Suprapubic skin (tissue), 4 donors: ENCODE measurements around the gene MRS2. TPM values are rescaled to one million over a fixed set of nuclear protein-coding genes. Genes with fewer than 3 reads are reported as not detected.
A peak's percentile ranks its signal among the peaks of the same experiment; 100 is the strongest.
"Not testable (repeated sequence)": the region's sequence is repeated elsewhere in the genome, so short reads cannot be mapped to it uniquely, and the experiment has no call there.

Experiments
- DNase-seq, 2 donors: peaks; one replicate each; pipeline ENCODE4 v3.0.0-alpha.2; 2019; ENCODE audit warnings: low spot score in 2 of 2
- H3K27ac ChIP-seq: fragments of 200-600 bp; sonication (generic); one replicate; pipeline ENCODE4 v1.5.1; 2019
- H3K27me3 ChIP-seq: fragments of 200-600 bp; sonication (generic); one replicate; pipeline ENCODE4 v1.5.1; 2019
- H3K36me3 ChIP-seq: fragments of 200-600 bp; sonication (generic); one replicate; pipeline ENCODE4 v1.5.1; 2019
- H3K4me1 ChIP-seq: fragments of 200-600 bp; sonication (generic); one replicate; pipeline ENCODE4 v1.5.1; 2019
- H3K4me3 ChIP-seq: fragments of 200-600 bp; sonication (generic); one replicate; pipeline ENCODE4 v1.5.1; 2019; ENCODE audit warnings: mild to moderate bottlenecking
- H3K9me3 ChIP-seq: fragments of 200-600 bp; sonication (generic); one replicate; pipeline ENCODE4 v1.5.1; 2019
- EP300 ChIP-seq: sonication (generic); formaldehyde crosslinking; IDR thresholded peaks from one replicate; pipeline ENCODE4 v1.6.1; 2017; ENCODE audit warnings: antibody characterized with exemption
- POLR2A ChIP-seq, 2 donors: fragments of 450-650 bp; IDR thresholded peaks; one replicate each; pipeline ENCODE4 v1.6.1; 2017; ENCODE audit warnings: antibody characterized with exemption in 2 of 2, mild to moderate bottlenecking in 2 of 2, moderate library complexity in 2 of 2
- POLR2AphosphoS5 ChIP-seq, 3 donors: sonication (generic); formaldehyde crosslinking; IDR thresholded peaks; one replicate each; pipeline ENCODE4 v1.6.1; 2017; ENCODE audit warnings: antibody characterized with exemption in 3 of 3
- WGBS: methylation state at CpG from one replicate; pipeline ENCODE4 v1.1.5; 2018; 5-methylcytosine and 5-hydroxymethylcytosine counted together
- total RNA-seq, 4 donors: library from RNA; depleted of rRNA; stranded (reverse); fragments of >200 nt; gene quantifications; one replicate each; pipeline ENCODE4 v1.1.0, GENCODE V29; 2016
- TF ChIP-seq, protein P1 (sequence below), 2 donors: fragments of 200-600 bp in 1 of 2; fragments of 450-650 bp in 1 of 2; sonication (generic) in 1 of 2; IDR thresholded peaks; one replicate each; pipeline ENCODE4 v1.5.1; 2016 to 2019; ENCODE audit warnings: antibody characterized with exemption in 2 of 2, mild to moderate bottlenecking in 1 of 2, moderate library complexity in 1 of 2

The MRS2 gene
- total RNA-seq, 4 donors from 2014 or later: 12.4 to 18.8 (median 14.6) TPM

DNA sequence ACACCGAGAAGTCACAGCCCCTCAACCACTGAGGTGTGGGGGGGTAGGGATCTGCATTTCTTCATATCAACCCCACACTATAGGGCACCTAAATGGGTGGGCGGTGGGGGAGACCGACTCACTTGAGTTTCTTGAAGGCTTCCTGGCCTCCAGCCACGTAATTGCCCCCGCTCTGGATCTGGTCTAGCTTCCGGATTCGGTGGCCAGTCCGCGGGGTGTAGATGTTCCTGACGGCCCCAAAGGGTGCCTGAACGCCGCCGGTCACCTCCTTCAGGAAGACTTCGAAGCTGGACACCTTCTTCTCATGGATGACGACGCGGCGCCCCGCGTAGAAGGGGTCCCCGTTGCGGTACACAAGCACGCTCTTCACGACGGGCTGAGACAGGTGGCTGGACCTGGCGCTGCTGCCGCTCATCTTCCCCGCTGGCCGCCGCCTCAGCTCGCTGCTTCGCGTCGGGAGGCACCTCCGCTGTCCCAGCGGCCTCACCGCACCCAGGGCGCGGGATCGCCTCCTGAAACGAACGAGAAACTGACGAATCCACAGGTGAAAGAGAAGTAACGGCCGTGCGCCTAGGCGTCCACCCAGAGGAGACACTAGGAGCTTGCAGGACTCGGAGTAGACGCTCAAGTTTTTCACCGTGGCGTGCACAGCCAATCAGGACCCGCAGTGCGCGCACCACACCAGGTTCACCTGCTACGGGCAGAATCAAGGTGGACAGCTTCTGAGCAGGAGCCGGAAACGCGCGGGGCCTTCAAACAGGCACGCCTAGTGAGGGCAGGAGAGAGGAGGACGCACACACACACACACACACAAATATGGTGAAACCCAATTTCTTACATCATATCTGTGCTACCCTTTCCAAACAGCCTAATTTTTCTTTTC, 45.2 kb upstream of the MRS2 start, which contains the start of gene DCDC2:
Gene DCDC2, minus strand, starts transcription at position 724 of the 883 bp plus-strand sequence. Its CDS starts 309 bp downstream, at position 415.
- peak within 1 kb of the TSS; percentile 35 for H3K4me3 ChIP-seq
- H3K27me3 ChIP-seq: no peaks in the 10 kb centered on the region
- no peak within 1 kb of the TSS for H3K27ac ChIP-seq
- peak; percentile 71 to 81 for DNase-seq
- TF ChIP-seq POLR2AphosphoS5 (IDR thresholded peaks at IDR 0.05): no peak
- TF ChIP-seq POLR2A (IDR thresholded peaks at IDR 0.05): no peak
- TF ChIP-seq, protein P1, sequence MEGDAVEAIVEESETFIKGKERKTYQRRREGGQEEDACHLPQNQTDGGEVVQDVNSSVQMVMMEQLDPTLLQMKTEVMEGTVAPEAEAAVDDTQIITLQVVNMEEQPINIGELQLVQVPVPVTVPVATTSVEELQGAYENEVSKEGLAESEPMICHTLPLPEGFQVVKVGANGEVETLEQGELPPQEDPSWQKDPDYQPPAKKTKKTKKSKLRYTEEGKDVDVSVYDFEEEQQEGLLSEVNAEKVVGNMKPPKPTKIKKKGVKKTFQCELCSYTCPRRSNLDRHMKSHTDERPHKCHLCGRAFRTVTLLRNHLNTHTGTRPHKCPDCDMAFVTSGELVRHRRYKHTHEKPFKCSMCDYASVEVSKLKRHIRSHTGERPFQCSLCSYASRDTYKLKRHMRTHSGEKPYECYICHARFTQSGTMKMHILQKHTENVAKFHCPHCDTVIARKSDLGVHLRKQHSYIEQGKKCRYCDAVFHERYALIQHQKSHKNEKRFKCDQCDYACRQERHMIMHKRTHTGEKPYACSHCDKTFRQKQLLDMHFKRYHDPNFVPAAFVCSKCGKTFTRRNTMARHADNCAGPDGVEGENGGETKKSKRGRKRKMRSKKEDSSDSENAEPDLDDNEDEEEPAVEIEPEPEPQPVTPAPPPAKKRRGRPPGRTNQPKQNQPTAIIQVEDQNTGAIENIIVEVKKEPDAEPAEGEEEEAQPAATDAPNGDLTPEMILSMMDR (IDR thresholded peaks at IDR 0.05): no peak
- no peak for TF ChIP-seq EP300
- H3K9me3 ChIP-seq: no peaks in the 10 kb centered on the region
- no peaks in the 10 kb centered on the region for H3K36me3 ChIP-seq
- H3K4me1 ChIP-seq: peaks cover 18% of the 10 kb centered on the region
- 10% methylated on average over 20 of the region's 61 CpGs for WGBS

DNA sequence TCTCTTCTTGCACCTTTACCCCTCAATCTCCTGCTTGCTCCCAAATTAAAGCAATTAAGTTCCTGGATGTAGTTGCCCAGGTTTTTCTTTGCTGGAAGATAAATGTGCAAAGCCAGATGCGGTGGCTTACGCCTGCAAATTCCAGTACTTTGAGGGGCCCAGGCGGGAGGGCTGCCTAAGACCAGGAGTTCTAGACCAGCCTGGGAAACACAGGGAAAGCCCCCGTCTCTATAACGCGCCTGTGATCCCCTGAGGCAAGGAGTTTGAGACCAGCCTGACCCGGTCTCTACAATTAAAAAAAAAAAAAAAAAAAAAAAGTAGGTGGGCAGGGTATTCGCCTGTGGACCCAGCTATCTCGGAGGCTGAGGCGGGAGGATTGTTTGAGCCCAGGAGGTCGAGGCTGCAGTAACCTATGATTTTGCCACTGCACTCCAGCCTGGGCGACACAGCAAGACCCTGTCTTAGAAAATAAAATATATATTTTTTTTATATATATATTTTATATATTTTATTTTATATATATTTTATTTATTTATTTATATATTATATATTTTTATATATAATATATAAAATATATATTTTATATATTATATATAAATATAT, 44.4 kb upstream of the MRS2 start:
- Histone ChIP-seq H3K27me3 (peaks cover 7% of the 10 kb centered on the region), H3K36me3 (no peaks in the 10 kb centered on the region), H3K27ac (no peak overlapping the region), H3K4me1 (peaks cover 18% of the 10 kb centered on the region), H3K9me3 (no peaks in the 10 kb centered on the region), H3K4me3 (peak overlapping the region; percentile 35)
- no peak for DNase-seq
- no peak for TF ChIP-seq EP300
- TF ChIP-seq, protein P1 (IDR thresholded peaks at IDR 0.05): no peak
- no peak for TF ChIP-seq POLR2A (IDR thresholded peaks at IDR 0.05)
- TF ChIP-seq POLR2AphosphoS5 (IDR thresholded peaks at IDR 0.05): no peak
- 53% methylated on average over 12 of the region's 12 CpGs for WGBS

DNA sequence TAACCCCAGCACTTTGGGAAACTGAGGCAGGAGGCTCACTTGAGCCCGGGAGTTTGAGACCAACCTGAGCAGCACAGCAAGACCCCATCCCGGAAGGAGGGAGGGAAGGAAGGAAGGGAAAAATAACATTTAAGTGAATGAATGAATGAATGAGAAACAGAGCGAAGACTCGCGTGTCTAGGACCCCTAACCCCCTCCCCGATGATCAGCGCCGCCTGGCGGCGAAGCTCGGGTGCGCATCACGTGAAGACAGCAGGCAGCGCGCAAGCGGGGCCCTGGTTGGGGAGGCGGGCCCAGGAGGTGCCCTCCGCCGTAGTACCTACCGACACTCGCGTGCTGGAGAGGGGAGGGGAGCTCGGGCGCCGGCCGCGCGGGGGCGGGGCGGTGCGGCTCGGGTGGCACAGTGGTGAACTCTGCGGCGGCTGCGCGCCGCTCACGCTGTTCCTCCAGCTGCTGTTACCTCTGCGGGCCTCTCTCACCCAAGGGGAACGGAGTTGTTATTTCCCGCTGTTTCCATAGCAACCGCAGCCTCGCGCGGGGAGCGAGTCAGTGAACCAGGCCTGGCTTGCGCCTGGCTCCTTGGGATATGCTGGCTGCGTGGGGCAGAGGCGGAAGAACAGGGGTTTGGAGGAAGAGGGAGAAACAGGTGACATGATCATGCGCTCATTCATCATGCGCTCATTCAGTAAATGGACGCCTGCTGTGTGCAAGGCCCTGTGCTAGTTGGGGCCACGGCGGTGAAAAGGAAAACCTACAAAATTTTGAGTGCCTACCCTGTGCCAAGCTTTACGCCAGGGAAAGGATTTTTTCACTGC, 42.9 kb upstream of the MRS2 start:
- 8% methylated on average over 31 of the region's 55 CpGs for WGBS
- DNase-seq: peak in 1 of 2 donors; percentile 70

DNA sequence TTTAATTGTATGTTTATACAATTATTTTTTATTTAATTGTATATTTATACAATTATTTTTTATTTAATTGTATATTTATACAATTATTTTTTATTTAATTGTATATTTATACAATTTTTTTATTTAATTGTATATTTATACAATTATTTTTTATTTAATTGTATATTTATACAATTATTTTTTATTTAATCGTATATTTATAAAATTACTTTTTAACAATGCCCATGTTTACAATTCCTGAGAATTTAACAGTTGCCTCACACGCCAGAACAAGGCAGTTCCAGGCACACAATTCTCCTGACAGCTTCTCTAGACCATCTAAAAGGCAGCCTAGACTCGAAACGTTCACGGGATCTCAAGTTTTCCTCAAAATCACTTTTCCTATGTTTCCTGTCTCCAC, 40.4 kb upstream of the MRS2 start:
- not testable (repeated sequence) for H3K36me3 ChIP-seq, H3K9me3 ChIP-seq, H3K27me3 ChIP-seq, DNase-seq, H3K27ac ChIP-seq, H3K4me3 ChIP-seq
- H3K4me1 ChIP-seq: peaks cover 18% of the 10 kb centered on the region
- whole genome bisulfite sequencing: 84% methylated on average over 5 of the region's 5 CpGs

More for the DNA sequence above, 42.9 kb upstream of the MRS2 start:
- Histone ChIP-seq H3K4me3 (peak overlapping the region; percentile 48), H3K36me3 (no peaks in the 10 kb centered on the region), H3K27me3 (peaks cover 7% of the 10 kb centered on the region), H3K4me1 (peaks cover 18% of the 10 kb centered on the region), H3K9me3 (no peaks in the 10 kb centered on the region), H3K27ac (no peak overlapping the region)
- TF ChIP-seq POLR2AphosphoS5 (IDR thresholded peaks at IDR 0.05) (no peak), EP300 (no peak), POLR2A (IDR thresholded peaks at IDR 0.05) (no peak)
- TF ChIP-seq, protein P1 (IDR thresholded peaks at IDR 0.05): peak; percentile 17 to 69

DNA sequence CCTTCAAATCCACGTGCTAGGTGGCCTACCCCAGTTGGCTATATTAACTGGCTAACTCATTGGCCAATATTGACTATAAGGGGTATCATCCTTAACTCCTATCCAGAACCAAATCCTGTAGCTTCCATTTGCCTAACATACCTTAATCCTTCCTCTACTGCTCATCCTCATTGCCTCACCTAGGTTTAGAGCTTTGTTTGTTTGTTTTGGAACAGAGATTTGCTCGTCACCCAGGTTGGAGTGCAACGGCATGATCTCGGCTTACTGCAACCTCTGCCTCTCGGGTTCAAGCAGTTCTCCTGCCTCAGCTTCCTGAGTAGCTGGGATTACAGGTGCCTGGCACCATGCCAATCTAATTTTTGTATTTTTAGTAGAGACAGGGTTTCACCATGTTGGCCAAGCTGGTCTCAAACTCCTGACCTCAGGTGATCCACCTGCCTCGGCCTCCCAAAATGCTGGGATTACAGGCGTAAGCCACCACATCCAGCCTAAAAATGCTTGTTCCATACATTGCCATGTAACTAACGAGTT, 37.6 kb upstream of the MRS2 start:
- 87% methylated on average over 7 of the region's 8 CpGs for WGBS
- not testable (repeated sequence) for H3K4me1 ChIP-seq, H3K27ac ChIP-seq, H3K9me3 ChIP-seq, H3K4me3 ChIP-seq, DNase-seq, H3K36me3 ChIP-seq, H3K27me3 ChIP-seq
